GM12891 (cell line): ENCODE data around the gene CCL1.

Experiments used
- PAX5 ChIP-seq: IDR thresholded peaks from 2 replicates; pipeline ENCODE4 v1.6.1; 2011; ENCODE audit warnings: low read length, moderate library complexity, mild to moderate bottlenecking; ENCODE audit not compliant: insufficient read depth, severe bottlenecking
- POLR2A ChIP-seq: IDR thresholded peaks from 2 replicates; pipeline ENCODE4 v1.6.1; 2011; ENCODE audit warnings: low read depth, low read length, control low read depth
- POLR2AphosphoS5 ChIP-seq: IDR thresholded peaks from 2 replicates; pipeline ENCODE4 v1.6.1; 2011; ENCODE audit warnings: low read depth, low read length, control low read depth
- POU2F2 ChIP-seq: IDR thresholded peaks from 2 replicates; pipeline ENCODE4 v1.6.1; 2011; ENCODE audit warnings: low read depth, mild to moderate bottlenecking, control low read depth, low read length, moderate library complexity
- SPI1 ChIP-seq: IDR thresholded peaks from 2 replicates; pipeline ENCODE4 v1.6.1; 2011; ENCODE audit warnings: low read depth, low read length, control low read depth
- TAF1 ChIP-seq: IDR thresholded peaks from 2 replicates; pipeline ENCODE4 v1.6.1; 2011; ENCODE audit warnings: low read depth, low read length, control low read depth

GRCh38 chr17:34393401-34393800 lies 30.4 kb upstream of the CCL1 start:
- no peak for TF ChIP-seq POLR2A
- TF ChIP-seq POLR2AphosphoS5 = no peak
- TF ChIP-seq SPI1 = no peak
- no peak for TF ChIP-seq TAF1
- TF ChIP-seq POU2F2 = no peak
- TF ChIP-seq PAX5 = no peak
